Heart left ventricle (tissue), 13 donors: ENCODE results near the gene FCMR.

Experiments used
- POLR2A ChIP-seq, 2 donors: fragments of 450-650 bp; IDR thresholded peaks; one replicate each; pipeline ENCODE4 v1.6.1; 2017; ENCODE audit warnings: antibody characterized with exemption in 2 of 2, mild to moderate bottlenecking in 2 of 2, moderate library complexity in 2 of 2
- TF ChIP-seq, protein P1 (sequence below), 12 donors: fragments of 200-600 bp; sonication (generic) in 4 of 12; IDR thresholded peaks; one replicate each; pipeline versions ENCODE4 v1.5.0 to v1.8.0; 2018 to 2022; ENCODE audit warnings: antibody characterized with exemption in 12 of 12, mild to moderate bottlenecking in 5 of 12
- donor health status: ischemic (EF 13 %, LVEDD 7.1; RV severe dilation, severe dysfunction).
- donor health status: DM: no; HTN: yes; CAD: no.
- donor health status: DM: no; HTN: no; CAD: no.
- donor health status: ischemic (EF 25% LVEDD 6.9; RV normal size, moderate dysfunction).
- donor health status: ischemic (EF 25% LVEDD 5.7; RV mildly dilated, moderate dysfunction).
- donor health status: ischemic (EF 35%, LVEDD 5.7; RV mildly dilated, moderate dysfunction).
- donor health status: nonischemic (EF 11% LVEDD 7.7; RV severe dilation, severe dysfunction).
- donor health status: DM: yes; HTN: yes; CAD: no.
- donor health status: PGD.
- donor health status: ischemic (EF 29% LVEDD 5.4; RV normal size, mild dysfunction).
- donor health status: nonischemic (EF 23%, LVEDD 6.1; RV moderate dilation, normal function).

DNA sequence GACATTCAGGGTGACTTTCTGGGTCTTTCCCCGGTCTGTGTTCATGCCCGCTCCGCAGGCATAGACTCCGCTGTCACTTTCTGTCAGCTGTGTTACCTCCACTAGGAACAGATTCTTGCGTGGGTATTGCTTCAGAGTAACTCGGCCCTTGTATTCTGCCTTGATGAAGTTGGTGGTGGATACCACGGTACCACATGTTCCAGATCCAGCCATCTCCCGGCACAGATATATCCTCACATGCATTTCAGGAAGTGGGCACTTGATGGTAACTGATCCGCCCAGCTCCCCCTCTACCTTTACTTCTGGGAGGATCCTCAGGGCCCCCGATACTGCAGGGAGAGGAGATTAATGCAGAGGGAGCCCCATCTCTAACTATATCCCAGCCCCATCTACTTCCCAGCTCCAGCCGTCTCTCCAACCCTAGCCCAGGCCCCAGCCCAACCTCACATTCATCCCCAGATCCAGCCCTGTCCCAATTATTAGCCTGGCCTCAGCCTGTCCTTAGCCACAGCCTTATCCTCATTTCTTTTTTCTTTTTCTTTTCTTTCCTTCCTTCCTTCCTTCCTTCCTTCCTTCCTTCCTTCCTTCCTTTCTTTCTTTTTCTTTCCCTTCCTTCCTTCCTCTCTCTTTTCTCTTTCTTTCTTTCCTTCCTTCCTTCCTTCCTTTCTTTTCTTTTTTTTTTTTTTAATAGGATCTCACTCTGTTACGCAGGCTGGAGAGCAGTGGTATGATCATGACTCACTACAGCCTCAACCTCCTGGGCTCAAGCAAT is 7.8 kb downstream of the FCMR start:
- TF ChIP-seq, protein P1, sequence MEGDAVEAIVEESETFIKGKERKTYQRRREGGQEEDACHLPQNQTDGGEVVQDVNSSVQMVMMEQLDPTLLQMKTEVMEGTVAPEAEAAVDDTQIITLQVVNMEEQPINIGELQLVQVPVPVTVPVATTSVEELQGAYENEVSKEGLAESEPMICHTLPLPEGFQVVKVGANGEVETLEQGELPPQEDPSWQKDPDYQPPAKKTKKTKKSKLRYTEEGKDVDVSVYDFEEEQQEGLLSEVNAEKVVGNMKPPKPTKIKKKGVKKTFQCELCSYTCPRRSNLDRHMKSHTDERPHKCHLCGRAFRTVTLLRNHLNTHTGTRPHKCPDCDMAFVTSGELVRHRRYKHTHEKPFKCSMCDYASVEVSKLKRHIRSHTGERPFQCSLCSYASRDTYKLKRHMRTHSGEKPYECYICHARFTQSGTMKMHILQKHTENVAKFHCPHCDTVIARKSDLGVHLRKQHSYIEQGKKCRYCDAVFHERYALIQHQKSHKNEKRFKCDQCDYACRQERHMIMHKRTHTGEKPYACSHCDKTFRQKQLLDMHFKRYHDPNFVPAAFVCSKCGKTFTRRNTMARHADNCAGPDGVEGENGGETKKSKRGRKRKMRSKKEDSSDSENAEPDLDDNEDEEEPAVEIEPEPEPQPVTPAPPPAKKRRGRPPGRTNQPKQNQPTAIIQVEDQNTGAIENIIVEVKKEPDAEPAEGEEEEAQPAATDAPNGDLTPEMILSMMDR (IDR thresholded peaks at IDR 0.05), result no peak
- no peak for TF ChIP-seq POLR2A (IDR thresholded peaks at IDR 0.05)
